ENCODE data around the gene SCGB3A1. TPM values are rescaled to one million over a fixed set of nuclear protein-coding genes. Genes with fewer than 3 reads are reported as not detected.

SCGB3A1 gene
- polyA plus RNA-seq, 2 of the 4 experiments (the other 2 are of a cell fraction) = not detected

GRCh38 chr5:180613188-180613813 is 22.0 kb upstream of the SCGB3A1 start:
- ChIA-PET CTCF (interaction anchor here (0.6 to 1.6 kb wide), 4 partner anchors 25 to 320 kb away, joined by 3 to 6 read pairs (median 4); no protein-coding TSS in a partner anchor), POLR2A (interaction anchor here (0.6 kb wide), 1 partner anchor 96 kb away, joined by 4 read pairs; no protein-coding TSS in a partner anchor)
- TF ChIP-seq KDM5A (IDR thresholded peaks at IDR 0.05) (no peak), CBX2 (IDR thresholded peaks at IDR 0.05; ENCODE audit: borderline replicate concordance, low read depth) (no peak), ZSCAN20 (CRISPR knock-in tag; IDR thresholded peaks at IDR 0.05) (no peak), HES2 (IDR thresholded peaks at IDR 0.05) (no peak), CHD4 (IDR thresholded peaks at IDR 0.05; ENCODE audit: borderline replicate concordance) (no peak)
- H3K4me1 ChIP-seq = no peaks in the 10 kb centered on the region
- FAIRE-seq (no peak), ATAC-seq (no peak), DNase-seq (ENCODE audit: low read depth in 1 of 2, low spot score in 1 of 2) (no peak)
- no peak overlapping the region for H3K4me2 ChIP-seq
- no peaks in the 10 kb centered on the region for H3K9me3 ChIP-seq
- no peak overlapping the region for H3K27ac ChIP-seq
- 83% methylated on average over 18 of the region's 19 CpGs for whole genome bisulfite sequencing (ENCODE audit: missing lambda C conversion rate)
- H3K4me3 ChIP-seq = no peak overlapping the region

- FAIRE-seq = no peak
- ATAC-seq = no peak
- H3K4me3 ChIP-seq = no peak overlapping the region
- ChIA-PET POLR2A (no interaction called here), CTCF (interaction anchor here (0.6 to 1.6 kb wide), 4 partner anchors 26 to 141 kb away, joined by 3 to 6 read pairs (median 4); no protein-coding TSS in a partner anchor)
- DNase-seq (ENCODE audit: low read depth in 1 of 2, low spot score in 1 of 2) = no peak
- WGBS (ENCODE audit: missing lambda C conversion rate) = 83% methylated on average over 15 of the region's 15 CpGs
- no peak overlapping the region for H3K27ac ChIP-seq
- H3K4me1 ChIP-seq = no peaks in the 10 kb centered on the region
- TF ChIP-seq HOXB13 (CRISPR knock-in tag; IDR thresholded peaks at IDR 0.05; ENCODE audit: low read depth) (no peak), PBX3 (IDR thresholded peaks at IDR 0.05) (no peak), USF2 (IDR thresholded peaks at IDR 0.05) (no peak), EHMT2 (IDR thresholded peaks at IDR 0.05; ENCODE audit: low read depth) (no peak), JUN (IDR thresholded peaks at IDR 0.05) (no peak), NPAS2 (CRISPR knock-in tag; IDR thresholded peaks at IDR 0.05; ENCODE audit: borderline replicate concordance) (no peak), ATOH8 (CRISPR knock-in tag; IDR thresholded peaks at IDR 0.05; ENCODE audit: low read depth) (no peak), CHD4 (IDR thresholded peaks at IDR 0.05; ENCODE audit: borderline replicate concordance) (no peak), TFCP2L1 (CRISPR knock-in tag; IDR thresholded peaks at IDR 0.05) (no peak), SMC3 (IDR thresholded peaks at IDR 0.05) (no peak), FOSB (CRISPR knock-in tag; IDR thresholded peaks at IDR 0.05) (no peak), NR3C1 (IDR thresholded peaks at IDR 0.05) (no peak), ZFP36 (IDR thresholded peaks at IDR 0.05; ENCODE audit: borderline replicate concordance, partially characterized antibody) (no peak), CBX2 (IDR thresholded peaks at IDR 0.05; ENCODE audit: borderline replicate concordance, low read depth) (no peak), HEYL (CRISPR knock-in tag; IDR thresholded peaks at IDR 0.05) (no peak), MAFK (IDR thresholded peaks at IDR 0.05; ENCODE audit: partially characterized antibody) (no peak), GATA3 (IDR thresholded peaks at IDR 0.05; ENCODE audit: borderline replicate concordance) (no peak), HMGXB4 (CRISPR knock-in tag; IDR thresholded peaks at IDR 0.05; ENCODE audit: borderline replicate concordance) (no peak)
- no peaks in the 10 kb centered on the region for H3K9me3 ChIP-seq
- no peak overlapping the region for H3K4me2 ChIP-seq
These were observed 21.4 kb upstream of the SCGB3A1 start for GRCh38 chr5:180612683-180613082.
